ENCODE data around the gene NPAS1. TPM values are rescaled to one million over a fixed set of nuclear protein-coding genes. Genes with fewer than 3 reads are reported as not detected.
"Not testable (repeated sequence)": the region's sequence is repeated elsewhere in the genome, so short reads cannot be mapped to it uniquely, and the experiment has no call there.

Gene NPAS1
- total RNA-seq, 1 donor from 2014 or later, result 5.8 TPM

GRCh38 chr19:47047763-47048405 is 28.2 kb downstream of the NPAS1 start:
- DNase-seq, result peak; percentile 91

GRCh38 chr19:47049307-47049700 is 29.7 kb downstream of the NPAS1 start:
- no peak for DNase-seq

GRCh38 chr19:47050562-47050961 is 30.9 kb downstream of the NPAS1 start:
- not testable (repeated sequence) for DNase-seq

GRCh38 chr19:47056411-47056810 is 36.8 kb downstream of the NPAS1 start:
- no peak for DNase-seq

GRCh38 chr19:47057328-47057727 is 37.7 kb downstream of the NPAS1 start:
- DNase-seq, result no peak

- DNase-seq, result no peak
Observed at GRCh38 chr19:47058621-47059022, 39.0 kb downstream of the NPAS1 start.

GRCh38 chr19:47063874-47064273 is 44.2 kb downstream of the NPAS1 start:
- DNase-seq, result no peak

- no peak for DNase-seq
Observed at GRCh38 chr19:47065242-47065641, 45.6 kb downstream of the NPAS1 start.

- no peak for DNase-seq
Observed at GRCh38 chr19:47066376-47067214, 47.0 kb downstream of the NPAS1 start.

- no peak for DNase-seq
Observed at GRCh38 chr19:47067215-47067847, 47.7 kb downstream of the NPAS1 start.

GRCh38 chr19:47068246-47068645 is 48.6 kb downstream of the NPAS1 start:
- DNase-seq, result no peak

- DNase-seq, result no peak
Observed at GRCh38 chr19:47068876-47069406, 49.3 kb downstream of the NPAS1 start.

- no peak for DNase-seq
Observed at GRCh38 chr19:47069795-47070194, 50.2 kb downstream of the NPAS1 start.

GRCh38 chr19:47070756-47071155 is 51.1 kb downstream of the NPAS1 start:
- DNase-seq, result no peak

- no peak for DNase-seq
Observed at GRCh38 chr19:47071731-47072130, 52.1 kb downstream of the NPAS1 start.

GRCh38 chr19:47072323-47072722 is 52.7 kb downstream of the NPAS1 start:
- no peak for DNase-seq

- DNase-seq, result no peak
Observed at GRCh38 chr19:47073574-47073973, 53.9 kb downstream of the NPAS1 start.

- DNase-seq, result no peak
Observed at GRCh38 chr19:47074621-47075020, 55.0 kb downstream of the NPAS1 start.

GRCh38 chr19:47075179-47075810 is 55.7 kb downstream of the NPAS1 start:
- no peak for DNase-seq

- DNase-seq, result no peak
Observed at GRCh38 chr19:47075941-47076340, 56.3 kb downstream of the NPAS1 start.

- not testable (repeated sequence) for DNase-seq
Observed at GRCh38 chr19:47078351-47078750, 58.7 kb downstream of the NPAS1 start.

- no peak for DNase-seq
Observed at GRCh38 chr19:47081095-47081494, 61.5 kb downstream of the NPAS1 start.

GRCh38 chr19:47082493-47082892 is 62.9 kb downstream of the NPAS1 start:
- no peak for DNase-seq
